ENCODE measurements around the gene HNRNPA1.

- TF ChIP-seq CTCF (IDR thresholded peaks at IDR 0.05) (no peak), POLR2A (IDR thresholded peaks at IDR 0.05) (no peak)
These were observed 7.0 kb downstream of the HNRNPA1 start for GRCh38 chr12:54287261-54288157.
